HepG2 (cell line): ENCODE measurements around the gene CYBC1. TPM values are rescaled to one million over a fixed set of nuclear protein-coding genes. Genes with fewer than 3 reads are reported as not detected.

ENCODE experiments used
- ATAC-seq: fragments of 200-7000 bp; cut with Tn5 transposase; 3 replicates; pipeline ENCODE4 v1.9.1; 2020; ENCODE audit warnings: mild to moderate bottlenecking, moderate library complexity
- BruUV-seq: library from RNA; stranded (reverse); fragments of 400-500 nt; replicated peaks from 2 replicates; lab custom pipeline; 2021; lab: Mats Ljungman, UMichigan
- CTCF ChIA-PET: fragments of 300-600 bp; formaldehyde crosslinking; extraction: SDS; loops from one replicate; lab custom pipeline; 2021; ENCODE audit warnings: low total read pairs, inconsistent platforms, low intra/inter-chr PET ratio; lab: Yijun Ruan, JAX
- POLR2A ChIA-PET: fragments of 350-600 bp; sonication (Branson Sonifier 250); formaldehyde crosslinking; loops from one replicate; lab custom pipeline; 2020; ENCODE audit warnings: antibody characterized with exemption, inconsistent platforms; lab: Yijun Ruan, JAX
- DNase-seq: peaks from one replicate; pipeline ENCODE4 v3.0.0-alpha.2; 2015; ENCODE audit warnings: low spot score
- FAIRE-seq: peaks from 3 replicates; lab custom pipeline; 2011; peaks lifted over from hg19 to GRCh38; lab: Jason Lieb, UNC
- H2AFZ ChIP-seq: one replicate; pipeline ENCODE4 v1.6.1; 2011; ENCODE audit warnings: low read length, inconsistent platforms
- H3K27ac ChIP-seq: fragments of 300-600 bp; 3 replicates; pipeline ENCODE4 v1.8.0; 2011; ENCODE audit warnings: mixed run types, mild to moderate bottlenecking, mixed read lengths, low read length, inconsistent platforms; ENCODE audit not compliant: insufficient read depth; ENCODE audit errors: extremely low read length
- H3K27me3 ChIP-seq, 2 experiments: fragments of 200-600 bp in 1 of 2; 2 replicates in 1 of 2; 3 replicates in 1 of 2; pipeline versions ENCODE4 v1.6.0 to v1.8.0; 2011; ENCODE audit warnings: low read length in 2 of 2, mild to moderate bottlenecking in 2 of 2, moderate library complexity in 2 of 2, inconsistent platforms in 1 of 2; ENCODE audit not compliant: insufficient read depth in 2 of 2, control insufficient read depth in 1 of 2
- H3K36me3 ChIP-seq, 2 experiments: fragments of 200-600 bp in 1 of 2; replicated peaks in 1 of 2; 2 replicates in 1 of 2; 3 replicates in 1 of 2; pipeline versions ENCODE4 v1.5.1 to v1.8.0; 2011; ENCODE audit warnings: low read length in 2 of 2, inconsistent platforms in 1 of 2; ENCODE audit not compliant: insufficient read depth in 2 of 2, control insufficient read depth in 1 of 2
- H3K4me1 ChIP-seq: 2 replicates; pipeline ENCODE4 v1.5.1; 2012; ENCODE audit warnings: low read length, inconsistent platforms; ENCODE audit not compliant: insufficient read depth
- H3K4me2 ChIP-seq: 2 replicates; pipeline ENCODE4 v1.6.0; 2011; ENCODE audit warnings: low read depth, low read length, inconsistent platforms
- H3K4me3 ChIP-seq, 3 experiments: fragments of 200-600 bp in 1 of 3; sonication (generic), shearing (Covaris generic) in 1 of 3; replicated peaks in 1 of 3; 2 replicates each; pipeline ENCODE4 v1.5.1; 2011 to 2016; ENCODE audit warnings: low read length in 3 of 3, inconsistent platforms in 2 of 3, low read depth in 2 of 3, mild to moderate bottlenecking in 2 of 3, control low read depth in 1 of 3, mixed read lengths in 1 of 3; ENCODE audit not compliant: insufficient read depth in 1 of 3
- H3K79me2 ChIP-seq: one replicate; pipeline ENCODE4 v1.6.1; 2011; ENCODE audit warnings: low read length, inconsistent platforms; ENCODE audit not compliant: insufficient read depth
- H3K9ac ChIP-seq: 2 replicates; pipeline ENCODE4 v1.6.0; 2011; ENCODE audit warnings: mild to moderate bottlenecking, low read depth, low read length, inconsistent platforms; ENCODE audit not compliant: insufficient read depth
- H3K9me3 ChIP-seq: 2 replicates; pipeline ENCODE4 v1.5.1; 2012; ENCODE audit warnings: mild to moderate bottlenecking, low read length
- H4K20me1 ChIP-seq: 2 replicates; pipeline ENCODE4 v1.6.0; 2011; ENCODE audit warnings: inconsistent platforms, mild to moderate bottlenecking, low read length, moderate library complexity; ENCODE audit not compliant: insufficient read depth
- CREM ChIP-seq, 2 experiments: sonication (generic) in 1 of 2; formaldehyde crosslinking in 1 of 2; IDR thresholded peaks; 2 replicates each; pipeline versions ENCODE4 v1.4.0 to v1.6.1; 2016 to 2020; ENCODE audit warnings: antibody characterized with exemption in 1 of 2, mild to moderate bottlenecking in 1 of 2, missing genetic modification reagents in 1 of 2
- DMAP1 ChIP-seq: IDR thresholded peaks from 2 replicates; pipeline ENCODE4 v1.6.1; 2016
- EHMT2 ChIP-seq: fragments of 200-600 bp; sonication (generic); IDR thresholded peaks from 2 replicates; pipeline ENCODE4 v1.7.0; 2017; ENCODE audit warnings: antibody characterized with exemption, low read depth, low read length, borderline replicate concordance
- ELF1 ChIP-seq: sonication (generic); formaldehyde crosslinking; IDR thresholded peaks from 2 replicates; pipeline ENCODE4 v1.4.0; 2020; ENCODE audit warnings: missing genetic modification reagents
- HNRNPUL1 ChIP-seq: fragments of 200-400 bp; formaldehyde crosslinking; IDR thresholded peaks from 2 replicates; pipeline ENCODE4 v1.6.1; 2017; ENCODE audit warnings: low read depth, mild to moderate bottlenecking, low read length, moderate library complexity
- NCOA2 ChIP-seq: sonication (generic); formaldehyde crosslinking; IDR thresholded peaks from 2 replicates; pipeline ENCODE4 v1.8.0; 2022; ENCODE audit warnings: inconsistent platforms
- NFKB2 ChIP-seq: sonication (generic); formaldehyde crosslinking; IDR thresholded peaks from 2 replicates; pipeline ENCODE4 v1.4.0; 2020; ENCODE audit warnings: missing genetic modification reagents, borderline replicate concordance
- POLR2G ChIP-seq: fragments of 200-400 bp; formaldehyde crosslinking; IDR thresholded peaks from 2 replicates; pipeline ENCODE4 v1.6.1; 2018; ENCODE audit warnings: mild to moderate bottlenecking, low read depth, low read length, moderate library complexity
- TEAD2 ChIP-seq: sonication (generic); formaldehyde crosslinking; IDR thresholded peaks from 2 replicates; pipeline ENCODE4 v1.9.0; 2021; ENCODE audit warnings: missing genetic modification reagents
- ZHX1 ChIP-seq: sonication (generic); formaldehyde crosslinking; IDR thresholded peaks from 2 replicates; pipeline ENCODE4 v1.8.1; 2022; ENCODE audit warnings: low read depth, mild to moderate bottlenecking, missing genetic modification reagents
- ZNF274 ChIP-seq: sonication (generic); formaldehyde crosslinking; IDR thresholded peaks from 2 replicates; pipeline ENCODE4 v1.5.1; 2020; ENCODE audit warnings: mild to moderate bottlenecking, missing genetic modification reagents
- ZNF30 ChIP-seq: sonication (generic); formaldehyde crosslinking; IDR thresholded peaks from 2 replicates; pipeline ENCODE4 v1.5.0; 2020; ENCODE audit warnings: mild to moderate bottlenecking, missing genetic modification reagents
- ZNF556 ChIP-seq: sonication (generic); formaldehyde crosslinking; IDR thresholded peaks from 2 replicates; pipeline ENCODE4 v1.4.0; 2020; ENCODE audit warnings: mild to moderate bottlenecking, missing genetic modification reagents, borderline replicate concordance
- ZNF768 ChIP-seq: sonication (generic); formaldehyde crosslinking; IDR thresholded peaks from 2 replicates; pipeline ENCODE4 v1.4.0; 2020; ENCODE audit warnings: missing genetic modification reagents
- WGBS: methylation state at CpG from one replicate; pipeline ENCODE4 v1.1.6; 2017; ENCODE audit warnings: low lambda C conversion rate; 5-methylcytosine and 5-hydroxymethylcytosine counted together
- in situ Hi-C: cut with HindIII; loops from 2 replicates; pipeline ENCODE4 v1.10.0; 2017; ENCODE audit warnings: low pct_unique_long_range_greater_than_20kb; ENCODE audit not compliant: extremely low pct_ligation_motif_present
- intact Hi-C: fragments of 100-400 bp; cut with micrococcal nuclease; formaldehyde crosslinking; loops from one replicate; pipeline ENCODE4 v1.10.0; 2022; ENCODE audit not compliant: unreplicated experiment
- polyA plus RNA-seq, 8 experiments: library from polyadenylated mRNA; depleted of rRNA in 3 of 8; stranded (reverse) in 7 of 8; unstranded in 1 of 8; fragments of >200 nt; fragmentation: Illumina TruSeq in 4 of 8; extraction: Trizol in 4 of 8; gene quantifications; 2 replicates each; pipeline versions ENCODE4 v1.2.1 to v1.2.3, GENCODE V29; 2011 to 2016; ENCODE audit warnings: low read depth in 4 of 8, missing spikeins in 1 of 8, mixed read lengths in 1 of 8; ENCODE audit not compliant: insufficient read depth in 1 of 8
- total RNA-seq, 5 experiments: library from RNA; depleted of rRNA; stranded (reverse); fragments of >200 nt; fragmentation: Illumina TruSeq; extraction: Trizol; gene quantifications; 2 replicates each; pipeline ENCODE4 v1.2.3, GENCODE V29; 2016; ENCODE audit warnings: low read depth in 1 of 5
- TF ChIP-seq, protein P1 (sequence below): sonication (generic); formaldehyde crosslinking; IDR thresholded peaks from 2 replicates; pipeline ENCODE4 v1.4.0; 2020; ENCODE audit warnings: mild to moderate bottlenecking, missing genetic modification reagents
- TF ChIP-seq, protein P2 (sequence below): sonication (generic); formaldehyde crosslinking; IDR thresholded peaks from 2 replicates; pipeline ENCODE4 v1.8.0; 2022; ENCODE audit warnings: missing genetic modification reagents, mild to moderate bottlenecking, inconsistent platforms, borderline replicate concordance

CYBC1 gene
- total and polyA plus RNA-seq, 2 of the 13 experiments (the other 11 are each of a cell fraction or from before 2014, with no cell fraction given), result 43.4 to 44.1 TPM

GRCh38 chr17:82458885-82459424 is 8.4 kb upstream of the CYBC1 start:
- in situ Hi-C loops (no loop called here), intact Hi-C loops (loop anchor here (1.0 to 2.0 kb wide), 4 partner anchors 9 to 96 kb away; partner anchors contain the start of genes CYBC1, HEXD and OGFOD3)
- ChIA-PET POLR2A (interaction anchor here (0.8 to 1.9 kb wide), 4 partner anchors 35 to 134 kb away, joined by 3 to 6 read pairs (median 4); no protein-coding TSS in a partner anchor), CTCF (no interaction called here)
- TSS peak; percentile 56 for BruUV-seq
- Histone ChIP-seq H3K9me3 (no peaks in the 10 kb centered on the region), H3K4me2 (peak overlapping the region; percentile 99), H3K4me3 (peak overlapping the region; percentile 85 to 99 (median 87)), H3K27me3 (no peaks in the 10 kb centered on the region), H3K9ac (peak overlapping the region; percentile 98), H3K4me1 (peaks cover 56% of the 10 kb centered on the region), H4K20me1 (peaks cover 9% of the 10 kb centered on the region; the same call in 1 of the 2 replicates), H2AFZ (no peak overlapping the region), H3K27ac (peak overlapping the region; percentile 96), H3K79me2 (peaks cover 10% of the 10 kb centered on the region), H3K36me3 (peaks cover 9 to 33% of the 10 kb centered on the region in 2 experiments)
- ATAC-seq (peak; percentile 5), DNase-seq (no peak), FAIRE-seq (no peak)
- WGBS, result under 1% methylated on average over 21 of the region's 62 CpGs
- TF ChIP-seq, protein P1, sequence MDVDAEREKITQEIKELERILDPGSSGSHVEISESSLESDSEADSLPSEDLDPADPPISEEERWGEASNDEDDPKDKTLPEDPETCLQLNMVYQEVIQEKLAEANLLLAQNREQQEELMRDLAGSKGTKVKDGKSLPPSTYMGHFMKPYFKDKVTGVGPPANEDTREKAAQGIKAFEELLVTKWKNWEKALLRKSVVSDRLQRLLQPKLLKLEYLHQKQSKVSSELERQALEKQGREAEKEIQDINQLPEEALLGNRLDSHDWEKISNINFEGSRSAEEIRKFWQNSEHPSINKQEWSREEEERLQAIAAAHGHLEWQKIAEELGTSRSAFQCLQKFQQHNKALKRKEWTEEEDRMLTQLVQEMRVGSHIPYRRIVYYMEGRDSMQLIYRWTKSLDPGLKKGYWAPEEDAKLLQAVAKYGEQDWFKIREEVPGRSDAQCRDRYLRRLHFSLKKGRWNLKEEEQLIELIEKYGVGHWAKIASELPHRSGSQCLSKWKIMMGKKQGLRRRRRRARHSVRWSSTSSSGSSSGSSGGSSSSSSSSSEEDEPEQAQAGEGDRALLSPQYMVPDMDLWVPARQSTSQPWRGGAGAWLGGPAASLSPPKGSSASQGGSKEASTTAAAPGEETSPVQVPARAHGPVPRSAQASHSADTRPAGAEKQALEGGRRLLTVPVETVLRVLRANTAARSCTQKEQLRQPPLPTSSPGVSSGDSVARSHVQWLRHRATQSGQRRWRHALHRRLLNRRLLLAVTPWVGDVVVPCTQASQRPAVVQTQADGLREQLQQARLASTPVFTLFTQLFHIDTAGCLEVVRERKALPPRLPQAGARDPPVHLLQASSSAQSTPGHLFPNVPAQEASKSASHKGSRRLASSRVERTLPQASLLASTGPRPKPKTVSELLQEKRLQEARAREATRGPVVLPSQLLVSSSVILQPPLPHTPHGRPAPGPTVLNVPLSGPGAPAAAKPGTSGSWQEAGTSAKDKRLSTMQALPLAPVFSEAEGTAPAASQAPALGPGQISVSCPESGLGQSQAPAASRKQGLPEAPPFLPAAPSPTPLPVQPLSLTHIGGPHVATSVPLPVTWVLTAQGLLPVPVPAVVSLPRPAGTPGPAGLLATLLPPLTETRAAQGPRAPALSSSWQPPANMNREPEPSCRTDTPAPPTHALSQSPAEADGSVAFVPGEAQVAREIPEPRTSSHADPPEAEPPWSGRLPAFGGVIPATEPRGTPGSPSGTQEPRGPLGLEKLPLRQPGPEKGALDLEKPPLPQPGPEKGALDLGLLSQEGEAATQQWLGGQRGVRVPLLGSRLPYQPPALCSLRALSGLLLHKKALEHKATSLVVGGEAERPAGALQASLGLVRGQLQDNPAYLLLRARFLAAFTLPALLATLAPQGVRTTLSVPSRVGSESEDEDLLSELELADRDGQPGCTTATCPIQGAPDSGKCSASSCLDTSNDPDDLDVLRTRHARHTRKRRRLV (CRISPR knock-in tag), result no peak
- TF ChIP-seq EHMT2 (no peak), ELF1 (CRISPR knock-in tag) (peak; percentile 59; the same call in 1 of the 2 replicates), ZNF30 (CRISPR knock-in tag) (no peak), HNRNPUL1 (no peak), NCOA2 (CRISPR knock-in tag) (no peak), ZNF768 (CRISPR knock-in tag) (peak; percentile 54; the same call in 1 of the 2 replicates), ZHX1 (no peak), CREM (IDR thresholded peaks at IDR 0.05) (no peak), CREM (CRISPR knock-in tag; IDR thresholded peaks at IDR 0.05) (no peak), POLR2G (no peak), NFKB2 (peak; percentile 61; the same call in 1 of the 2 replicates), DMAP1 (CRISPR knock-in tag) (no peak), TEAD2 (CRISPR knock-in tag) (no peak), ZNF556 (CRISPR knock-in tag) (no peak), ZNF274 (no peak)
- TF ChIP-seq, protein P2, sequence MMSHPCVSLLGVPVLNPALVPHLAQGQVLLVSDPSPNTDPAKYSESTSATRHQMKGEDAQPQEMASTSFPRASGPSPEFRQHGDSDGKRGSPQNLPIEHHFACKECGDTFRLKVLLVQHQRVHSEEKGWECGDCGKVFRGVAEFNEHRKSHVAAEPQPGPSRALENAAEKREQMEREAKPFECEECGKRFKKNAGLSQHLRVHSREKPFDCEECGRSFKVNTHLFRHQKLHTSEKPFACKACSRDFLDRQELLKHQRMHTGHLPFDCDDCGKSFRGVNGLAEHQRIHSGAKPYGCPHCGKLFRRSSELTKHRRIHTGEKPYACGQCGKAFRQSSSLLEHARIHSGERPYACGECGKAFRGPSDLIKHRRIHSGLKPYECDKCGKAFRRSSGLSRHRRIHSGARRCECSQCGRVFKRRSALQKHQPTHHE (CRISPR knock-in tag), result no peak
